SK-N-SH treated with all-trans-retinoic acid at 6 μM for 48 hours (cell line): ENCODE measurements around the gene IGFBP4.

Experiments
- ATAC-seq: fragments of 200-7000 bp; cut with Tn5 transposase; 3 replicates; pipeline ENCODE4 v1.9.1; 2020; ENCODE audit warnings: mild to moderate bottlenecking, moderate library complexity
- ARNTL ChIP-seq: fragments of 450-650 bp; formaldehyde crosslinking; IDR thresholded peaks from 2 replicates; pipeline ENCODE4 v1.5.0; 2020; ENCODE audit warnings: low read depth, mild to moderate bottlenecking, moderate library complexity, borderline replicate concordance
- BACH2 ChIP-seq: fragments of 250-450 bp; sonication (Bioruptor Pico); IDR thresholded peaks from 2 replicates; pipeline ENCODE4 v1.9.0; 2021; ENCODE audit warnings: mild to moderate bottlenecking, borderline replicate concordance
- CSDC2 ChIP-seq: fragments of 250-450 bp; sonication (Bioruptor Pico); IDR thresholded peaks from 2 replicates; pipeline ENCODE4 v1.5.0; 2020; ENCODE audit warnings: mild to moderate bottlenecking, moderate library complexity
- GLIS3 ChIP-seq: fragments of 250-450 bp; sonication (Bioruptor Pico); IDR thresholded peaks from 2 replicates; pipeline ENCODE4 v1.5.0; 2020; ENCODE audit warnings: mild to moderate bottlenecking, moderate library complexity
- ISL1 ChIP-seq: fragments of 250-450 bp; sonication (Bioruptor Pico); IDR thresholded peaks from 2 replicates; pipeline ENCODE4 v2.1.2; 2022; ENCODE audit warnings: mild to moderate bottlenecking, moderate library complexity
- OSR1 ChIP-seq: fragments of 250-450 bp; sonication (Bioruptor Pico); IDR thresholded peaks from 2 replicates; pipeline ENCODE4 v1.8.0; 2022; ENCODE audit warnings: moderate library complexity, mild to moderate bottlenecking, inconsistent platforms
- PATZ1 ChIP-seq: fragments of 250-450 bp; sonication (Bioruptor Pico); IDR thresholded peaks from 2 replicates; pipeline ENCODE4 v1.8.0; 2020; ENCODE audit warnings: mild to moderate bottlenecking, moderate library complexity, borderline replicate concordance
- POU6F1 ChIP-seq: fragments of 250-450 bp; sonication (Bioruptor Pico); IDR thresholded peaks from 2 replicates; pipeline ENCODE4 v1.8.0; 2021; ENCODE audit warnings: low read depth, mild to moderate bottlenecking, moderate library complexity, borderline replicate concordance
- PPARA ChIP-seq: fragments of 250-450 bp; sonication (Bioruptor Pico); IDR thresholded peaks from 2 replicates; pipeline ENCODE4 v1.5.0; 2020; ENCODE audit warnings: mild to moderate bottlenecking, borderline replicate concordance
- TCF4 ChIP-seq: fragments of 250-450 bp; sonication (Bioruptor Pico); IDR thresholded peaks from 2 replicates; pipeline ENCODE4 v1.8.0; 2021; ENCODE audit warnings: mild to moderate bottlenecking, moderate library complexity, borderline replicate concordance
- TOX ChIP-seq: fragments of 250-450 bp; sonication (Bioruptor Pico); IDR thresholded peaks from 2 replicates; pipeline ENCODE4 v1.8.0; 2021; ENCODE audit warnings: mild to moderate bottlenecking, moderate library complexity, borderline replicate concordance
- ZFP3 ChIP-seq: fragments of 250-450 bp; sonication (Bioruptor Pico); IDR thresholded peaks from 2 replicates; pipeline ENCODE4 v1.5.0; 2020; ENCODE audit warnings: mild to moderate bottlenecking, moderate library complexity
- ZFP30 ChIP-seq: fragments of 450-650 bp; formaldehyde crosslinking; IDR thresholded peaks from 2 replicates; pipeline ENCODE4 v1.5.0; 2022; ENCODE audit warnings: mild to moderate bottlenecking, moderate library complexity
- ZNF70 ChIP-seq: fragments of 450-650 bp; formaldehyde crosslinking; IDR thresholded peaks from 2 replicates; pipeline ENCODE4 v1.5.0; 2020; ENCODE audit warnings: mild to moderate bottlenecking, moderate library complexity
- ZNF8 ChIP-seq: fragments of 450-650 bp; formaldehyde crosslinking; IDR thresholded peaks from 2 replicates; pipeline ENCODE4 v1.5.0; 2020; ENCODE audit warnings: mild to moderate bottlenecking, moderate library complexity
- TF ChIP-seq, protein P1 (sequence below): fragments of 250-450 bp; sonication (Bioruptor Pico); IDR thresholded peaks from 2 replicates; pipeline ENCODE4 v1.5.0; 2020; ENCODE audit warnings: mild to moderate bottlenecking, moderate library complexity
- TF ChIP-seq, protein P2 (sequence below): fragments of 250-450 bp; sonication (Bioruptor Pico); IDR thresholded peaks from 2 replicates; pipeline ENCODE4 v1.5.1; 2021; ENCODE audit warnings: mild to moderate bottlenecking, moderate library complexity

The IGFBP4 gene

DNA sequence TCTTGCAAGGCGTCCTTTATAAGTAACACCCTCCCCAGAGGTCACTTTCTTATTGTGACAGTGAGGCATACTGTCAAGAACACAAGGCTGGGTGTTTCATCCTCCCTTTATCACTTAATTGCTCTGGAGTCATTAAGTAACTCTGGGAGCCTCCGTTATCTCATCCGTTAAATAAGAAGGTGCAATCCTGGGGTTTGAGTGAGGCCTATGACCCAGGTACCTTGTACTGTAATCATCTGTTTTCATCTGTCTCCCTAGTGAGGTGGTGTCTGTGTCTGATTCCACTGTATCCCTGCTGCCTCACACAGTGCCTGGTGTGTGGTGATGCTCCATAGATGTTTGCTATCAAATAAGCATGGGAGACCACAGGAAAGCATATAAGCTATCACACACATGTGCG, 40.4 kb downstream of the IGFBP4 start:
- ATAC-seq = no peak
- no peak for TF ChIP-seq GLIS3 (CRISPR knock-in tag)
- peak; percentile 48; the same call in 1 of the 2 replicates for TF ChIP-seq ZNF70 (CRISPR knock-in tag)

DNA sequence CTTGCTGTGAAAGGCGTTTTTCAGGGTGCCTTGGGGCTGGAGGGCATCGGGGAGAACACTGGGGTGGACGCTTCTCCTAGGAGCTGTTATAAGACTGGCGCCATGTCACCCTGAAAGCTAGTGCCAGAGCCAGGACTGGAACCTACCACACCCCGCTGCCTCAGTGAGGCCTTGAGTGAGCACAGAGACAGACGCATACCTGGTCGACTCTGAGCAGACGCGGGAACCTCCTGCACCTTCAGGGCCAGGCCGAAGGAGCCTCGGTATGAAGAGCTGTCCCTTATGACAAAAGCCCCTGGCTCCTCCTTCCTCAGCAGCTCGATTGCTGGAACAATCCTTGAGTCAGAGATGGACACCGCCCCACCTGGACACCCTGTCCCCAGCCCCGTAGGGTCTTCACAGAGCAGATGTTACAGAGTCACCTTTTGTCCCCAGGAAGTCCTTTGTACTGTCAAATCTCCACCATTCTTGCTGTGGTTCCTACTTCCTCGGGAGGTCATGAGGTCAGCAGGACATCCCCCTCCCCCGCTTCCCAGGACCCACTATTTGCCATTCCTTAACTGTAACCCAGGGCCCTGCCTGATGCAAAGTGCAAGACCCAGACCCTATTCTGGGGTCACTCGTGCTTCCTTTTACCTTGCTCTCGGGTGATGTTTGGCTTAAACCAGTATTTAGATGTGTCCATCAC, 41.2 kb downstream of the IGFBP4 start:
- TF ChIP-seq ZNF8 (CRISPR knock-in tag) (no peak), CSDC2 (CRISPR knock-in tag) (no peak), ARNTL (CRISPR knock-in tag) (no peak), ZFP30 (CRISPR knock-in tag) (no peak), PPARA (CRISPR knock-in tag) (no peak), POU6F1 (CRISPR knock-in tag) (no peak), BACH2 (no peak), ZNF70 (CRISPR knock-in tag) (no peak)
- TF ChIP-seq, protein P1, sequence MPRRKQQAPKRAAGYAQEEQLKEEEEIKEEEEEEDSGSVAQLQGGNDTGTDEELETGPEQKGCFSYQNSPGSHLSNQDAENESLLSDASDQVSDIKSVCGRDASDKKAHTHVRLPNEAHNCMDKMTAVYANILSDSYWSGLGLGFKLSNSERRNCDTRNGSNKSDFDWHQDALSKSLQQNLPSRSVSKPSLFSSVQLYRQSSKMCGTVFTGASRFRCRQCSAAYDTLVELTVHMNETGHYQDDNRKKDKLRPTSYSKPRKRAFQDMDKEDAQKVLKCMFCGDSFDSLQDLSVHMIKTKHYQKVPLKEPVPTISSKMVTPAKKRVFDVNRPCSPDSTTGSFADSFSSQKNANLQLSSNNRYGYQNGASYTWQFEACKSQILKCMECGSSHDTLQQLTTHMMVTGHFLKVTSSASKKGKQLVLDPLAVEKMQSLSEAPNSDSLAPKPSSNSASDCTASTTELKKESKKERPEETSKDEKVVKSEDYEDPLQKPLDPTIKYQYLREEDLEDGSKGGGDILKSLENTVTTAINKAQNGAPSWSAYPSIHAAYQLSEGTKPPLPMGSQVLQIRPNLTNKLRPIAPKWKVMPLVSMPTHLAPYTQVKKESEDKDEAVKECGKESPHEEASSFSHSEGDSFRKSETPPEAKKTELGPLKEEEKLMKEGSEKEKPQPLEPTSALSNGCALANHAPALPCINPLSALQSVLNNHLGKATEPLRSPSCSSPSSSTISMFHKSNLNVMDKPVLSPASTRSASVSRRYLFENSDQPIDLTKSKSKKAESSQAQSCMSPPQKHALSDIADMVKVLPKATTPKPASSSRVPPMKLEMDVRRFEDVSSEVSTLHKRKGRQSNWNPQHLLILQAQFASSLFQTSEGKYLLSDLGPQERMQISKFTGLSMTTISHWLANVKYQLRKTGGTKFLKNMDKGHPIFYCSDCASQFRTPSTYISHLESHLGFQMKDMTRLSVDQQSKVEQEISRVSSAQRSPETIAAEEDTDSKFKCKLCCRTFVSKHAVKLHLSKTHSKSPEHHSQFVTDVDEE (CRISPR knock-in tag) = no peak
- ATAC-seq = no peak

- ATAC-seq = no peak
- TF ChIP-seq, protein P2, sequence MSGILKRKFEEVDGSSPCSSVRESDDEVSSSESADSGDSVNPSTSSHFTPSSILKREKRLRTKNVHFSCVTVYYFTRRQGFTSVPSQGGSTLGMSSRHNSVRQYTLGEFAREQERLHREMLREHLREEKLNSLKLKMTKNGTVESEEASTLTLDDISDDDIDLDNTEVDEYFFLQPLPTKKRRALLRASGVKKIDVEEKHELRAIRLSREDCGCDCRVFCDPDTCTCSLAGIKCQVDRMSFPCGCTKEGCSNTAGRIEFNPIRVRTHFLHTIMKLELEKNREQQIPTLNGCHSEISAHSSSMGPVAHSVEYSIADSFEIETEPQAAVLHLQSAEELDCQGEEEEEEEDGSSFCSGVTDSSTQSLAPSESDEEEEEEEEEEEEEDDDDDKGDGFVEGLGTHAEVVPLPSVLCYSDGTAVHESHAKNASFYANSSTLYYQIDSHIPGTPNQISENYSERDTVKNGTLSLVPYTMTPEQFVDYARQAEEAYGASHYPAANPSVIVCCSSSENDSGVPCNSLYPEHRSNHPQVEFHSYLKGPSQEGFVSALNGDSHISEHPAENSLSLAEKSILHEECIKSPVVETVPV = no peak
- TF ChIP-seq CSDC2 (CRISPR knock-in tag) = no peak
- TF ChIP-seq TCF4 (CRISPR knock-in tag) = no peak
- TF ChIP-seq PATZ1 (CRISPR knock-in tag) = no peak
- TF ChIP-seq TOX = no peak
- TF ChIP-seq ZNF8 (CRISPR knock-in tag) = no peak
- no peak for TF ChIP-seq ISL1 (CRISPR knock-in tag)
- TF ChIP-seq POU6F1 (CRISPR knock-in tag) = no peak
- TF ChIP-seq, all 23 proteins: peak for 0
Observed at GRCh38 chr17:40484973-40485530, 41.8 kb downstream of the IGFBP4 start.

- ATAC-seq = peak; percentile 90
- no peak for TF ChIP-seq GLIS3 (CRISPR knock-in tag)
- no peak for TF ChIP-seq ZFP3 (CRISPR knock-in tag)
- TF ChIP-seq ZNF8 (CRISPR knock-in tag) = no peak
- TF ChIP-seq TCF4 (CRISPR knock-in tag) = no peak
- TF ChIP-seq, protein P2 = no peak
- TF ChIP-seq OSR1 (CRISPR knock-in tag) = no peak
- no peak; the same call in 1 of the 2 replicates for TF ChIP-seq TOX
- TF ChIP-seq, all 23 proteins: peak for 0
Observed at GRCh38 chr17:40485851-40486521, 42.7 kb downstream of the IGFBP4 start.
